ENCODE results near the gene LONRF2. TPM values are rescaled to one million over a fixed set of nuclear protein-coding genes. Genes with fewer than 3 reads are reported as not detected.
"Not testable (repeated sequence)": the region's sequence is repeated elsewhere in the genome, so short reads cannot be mapped to it uniquely, and the experiment has no call there.

LONRF2 gene
- total RNA-seq, 4 donors from 2014 or later = 33.6 to 45.1 (median 39.5) TPM

GRCh38 chr2:100252811-100253698 lies 69.2 kb downstream of the LONRF2 start:
- H3K4me1 ChIP-seq = peaks cover 6 to 16% (median 14%) of the 10 kb centered on the region in 4 donors
- H3K9me3 ChIP-seq = no peaks in the 10 kb centered on the region
- H3K27me3 ChIP-seq = no peaks in the 10 kb centered on the region
- TF ChIP-seq POLR2A (IDR thresholded peaks at IDR 0.05; ENCODE audit: low read depth) (no peak), POLR2AphosphoS5 (IDR thresholded peaks at IDR 0.05) (no peak), CTCF (IDR thresholded peaks at IDR 0.05) (no peak), EP300 (IDR thresholded peaks at IDR 0.05) (no peak)
- DNase-seq (ENCODE audit: extremely low spot score) = no peak
- H3K36me3 ChIP-seq = no peaks in the 10 kb centered on the region
- WGBS = 71% methylated on average over 17 of the region's 17 CpGs
- H3K27ac ChIP-seq (replicated peaks in 1 of 4) = no peak overlapping the region
- intact Hi-C loops (cut with DNase I) = no loop called here
- H3K4me3 ChIP-seq = no peak overlapping the region

GRCh38 chr2:100250645-100251044 lies 71.7 kb downstream of the LONRF2 start:
- TF ChIP-seq EP300 (IDR thresholded peaks at IDR 0.05) = no peak
- no peak for TF ChIP-seq POLR2AphosphoS5 (IDR thresholded peaks at IDR 0.05)
- TF ChIP-seq CTCF (IDR thresholded peaks at IDR 0.05) = no peak
- TF ChIP-seq POLR2A (IDR thresholded peaks at IDR 0.05; ENCODE audit: low read depth) = no peak
- Histone ChIP-seq H3K27me3 (no peaks in the 10 kb centered on the region), H3K36me3 (no peaks in the 10 kb centered on the region), H3K4me1 (peaks cover 0 to 12% (median 6%) of the 10 kb centered on the region in 4 donors), H3K4me3 (no peak overlapping the region), H3K27ac (replicated peaks in 1 of 4) (no peak overlapping the region), H3K9me3 (no peaks in the 10 kb centered on the region)
- intact Hi-C loops (cut with DNase I) = no loop called here
- WGBS = 92% methylated on average over 9 of the region's 9 CpGs
- no peak for DNase-seq (ENCODE audit: extremely low spot score)

GRCh38 chr2:100248971-100249370 lies 73.3 kb downstream of the LONRF2 start:
- no peak overlapping the region for H3K4me3 ChIP-seq
- DNase-seq (ENCODE audit: extremely low spot score) = no peak
- no peak overlapping the region for H3K27ac ChIP-seq (replicated peaks in 1 of 4)
- intact Hi-C loops (cut with DNase I) = loop anchor here (5.0 to 10.0 kb wide), 2 partner anchors 234 to 427 kb away; no protein-coding TSS in a partner anchor
- H3K9me3 ChIP-seq = no peaks in the 10 kb centered on the region
- no peak for TF ChIP-seq CTCF (IDR thresholded peaks at IDR 0.05)
- TF ChIP-seq POLR2AphosphoS5 (IDR thresholded peaks at IDR 0.05) = no peak
- TF ChIP-seq EP300 (IDR thresholded peaks at IDR 0.05) = no peak
- no peak for TF ChIP-seq POLR2A (IDR thresholded peaks at IDR 0.05; ENCODE audit: low read depth)
- H3K36me3 ChIP-seq = no peaks in the 10 kb centered on the region
- H3K27me3 ChIP-seq = no peaks in the 10 kb centered on the region
- WGBS = 96% methylated on average over 5 of the region's 5 CpGs
- H3K4me1 ChIP-seq = peaks cover 0 to 12% (median 6%) of the 10 kb centered on the region in 4 donors

GRCh38 chr2:100248556-100248955 lies 73.7 kb downstream of the LONRF2 start:
- not testable (repeated sequence) for H3K27ac ChIP-seq (replicated peaks in 1 of 4); H3K4me3 ChIP-seq; DNase-seq (ENCODE audit: extremely low spot score); H3K9me3 ChIP-seq; H3K36me3 ChIP-seq; H3K27me3 ChIP-seq
- WGBS = 81% methylated on average over 9 of the region's 9 CpGs
- peaks cover 0 to 12% (median 6%) of the 10 kb centered on the region in 4 donors for H3K4me1 ChIP-seq
- intact Hi-C loops (cut with DNase I) = loop anchor here (5.0 to 10.0 kb wide), 2 partner anchors 234 to 426 kb away; no protein-coding TSS in a partner anchor

- Histone ChIP-seq H3K36me3 (no peaks in the 10 kb centered on the region), H3K27ac (replicated peaks in 1 of 4) (no peak overlapping the region), H3K9me3 (no peaks in the 10 kb centered on the region), H3K4me1 (peaks cover 0 to 10% (median 3%) of the 10 kb centered on the region in 4 donors), H3K4me3 (no peak overlapping the region), H3K27me3 (no peaks in the 10 kb centered on the region)
- intact Hi-C loops (cut with DNase I) = loop anchor here (5.0 to 10.0 kb wide), 2 partner anchors 233 to 426 kb away; no protein-coding TSS in a partner anchor
- no peak for TF ChIP-seq EP300 (IDR thresholded peaks at IDR 0.05)
- TF ChIP-seq POLR2A (IDR thresholded peaks at IDR 0.05; ENCODE audit: low read depth) = no peak
- no peak for TF ChIP-seq CTCF (IDR thresholded peaks at IDR 0.05)
- no peak for TF ChIP-seq POLR2AphosphoS5 (IDR thresholded peaks at IDR 0.05)
- WGBS = 92% methylated on average over 4 of the region's 4 CpGs
- DNase-seq (ENCODE audit: extremely low spot score) = no peak
Observed at GRCh38 chr2:100248044-100248330, 74.3 kb downstream of the LONRF2 start.

All from esophagus muscularis mucosa (tissue), 4 donors.